OCI-LY3 (cell line): ENCODE results near the gene EEF1AKMT3.

Experiments
- EZH2phosphoT487 ChIP-seq: fragments of 200-600 bp; shearing (Covaris generic); IDR thresholded peaks from 2 replicates; pipeline ENCODE4 v1.6.1; 2018; ENCODE audit warnings: antibody characterized with exemption, mixed run types, low read depth
- TF ChIP-seq, protein P1 (sequence below): fragments of 200-600, 300-600 bp; sonication (generic); IDR thresholded peaks from 2 replicates; pipeline ENCODE4 v1.5.1; 2014; ENCODE audit warnings: antibody characterized with exemption, low read length, low read depth

DNA sequence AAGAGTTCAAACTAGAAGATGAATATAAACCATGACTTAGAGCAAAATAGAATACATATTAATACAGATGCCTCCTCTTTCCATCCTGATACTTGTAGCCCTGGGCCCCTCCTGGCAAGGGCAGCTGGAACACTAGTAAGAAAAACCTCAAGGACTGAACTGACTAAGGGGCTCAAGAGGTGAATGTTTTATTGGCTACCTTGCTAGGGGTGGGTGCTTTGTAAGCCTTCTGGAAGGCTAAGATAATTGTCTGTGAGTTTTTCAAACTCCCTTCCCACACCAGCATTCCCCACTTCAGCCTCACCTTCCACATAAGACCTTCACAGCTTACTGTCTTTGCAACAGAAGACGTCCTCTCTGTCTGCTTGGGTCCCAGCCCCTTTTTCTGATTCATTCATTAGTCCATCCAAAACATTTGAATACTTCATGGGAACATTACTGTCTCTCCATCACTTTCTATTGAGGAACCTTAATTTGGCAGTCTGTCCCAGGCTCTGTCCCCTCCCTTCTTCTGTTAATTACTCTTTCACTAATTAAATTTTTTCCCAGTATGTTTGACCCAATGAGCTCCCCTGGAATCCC, 18.6 kb upstream of the EEF1AKMT3 start:
- TF ChIP-seq, protein P1, sequence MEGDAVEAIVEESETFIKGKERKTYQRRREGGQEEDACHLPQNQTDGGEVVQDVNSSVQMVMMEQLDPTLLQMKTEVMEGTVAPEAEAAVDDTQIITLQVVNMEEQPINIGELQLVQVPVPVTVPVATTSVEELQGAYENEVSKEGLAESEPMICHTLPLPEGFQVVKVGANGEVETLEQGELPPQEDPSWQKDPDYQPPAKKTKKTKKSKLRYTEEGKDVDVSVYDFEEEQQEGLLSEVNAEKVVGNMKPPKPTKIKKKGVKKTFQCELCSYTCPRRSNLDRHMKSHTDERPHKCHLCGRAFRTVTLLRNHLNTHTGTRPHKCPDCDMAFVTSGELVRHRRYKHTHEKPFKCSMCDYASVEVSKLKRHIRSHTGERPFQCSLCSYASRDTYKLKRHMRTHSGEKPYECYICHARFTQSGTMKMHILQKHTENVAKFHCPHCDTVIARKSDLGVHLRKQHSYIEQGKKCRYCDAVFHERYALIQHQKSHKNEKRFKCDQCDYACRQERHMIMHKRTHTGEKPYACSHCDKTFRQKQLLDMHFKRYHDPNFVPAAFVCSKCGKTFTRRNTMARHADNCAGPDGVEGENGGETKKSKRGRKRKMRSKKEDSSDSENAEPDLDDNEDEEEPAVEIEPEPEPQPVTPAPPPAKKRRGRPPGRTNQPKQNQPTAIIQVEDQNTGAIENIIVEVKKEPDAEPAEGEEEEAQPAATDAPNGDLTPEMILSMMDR = no peak
- no peak for TF ChIP-seq EZH2phosphoT487
